ENCODE measurements around the gene LPP.

DNA sequence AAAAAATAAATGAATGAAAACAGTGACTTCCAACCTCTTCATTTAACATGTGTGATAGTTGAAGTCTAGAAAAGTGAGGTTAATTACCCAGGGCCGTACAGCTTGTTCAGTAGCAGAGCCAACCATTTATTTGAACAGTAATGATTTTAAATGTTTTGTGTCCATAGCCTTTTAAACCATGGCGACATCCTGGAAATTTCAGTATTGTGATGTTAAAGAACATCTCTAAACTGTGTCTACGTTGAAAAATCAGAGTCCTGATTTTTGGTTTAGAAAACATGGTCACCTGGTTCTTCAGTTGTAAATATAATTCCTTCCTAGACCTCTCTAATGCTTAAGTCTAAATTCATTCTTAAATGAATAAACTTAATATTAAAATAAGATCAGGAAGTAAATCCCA is 14.2 kb downstream of the LPP start:
- no peak for TF ChIP-seq CTCF (IDR thresholded peaks at IDR 0.05; ENCODE audit: insufficient read depth, low read length, poor library complexity, severe bottlenecking)
- TF ChIP-seq EZH2phosphoT487 (conservative IDR thresholded peaks at IDR 0.05; ENCODE audit: low read length): no peak

Data from SU-DHL-6 (cell line).